Ovary (tissue), 9 donors: ENCODE measurements around the gene GRIN3B. TPM values are rescaled to one million over a fixed set of nuclear protein-coding genes. Genes with fewer than 3 reads are reported as not detected.

Experiments used
- DNase-seq, 5 donors: peaks; one replicate each; pipeline ENCODE4 v3.0.0-alpha.2; 2019 to 2020
- H3K27ac ChIP-seq, 2 donors: fragments of 200-600 bp; one replicate each; pipeline versions ENCODE4 v1.5.1 to v1.8.0; 2019 to 2022
- H3K27me3 ChIP-seq: fragments of 200-600 bp; one replicate; pipeline ENCODE4 v1.8.0; 2022
- H3K36me3 ChIP-seq: fragments of 200-600 bp; sonication (generic); one replicate; pipeline ENCODE4 v1.5.1; 2019
- H3K4me1 ChIP-seq: one replicate; pipeline ENCODE4 v1.8.1; 2013; ENCODE audit warnings: mild to moderate bottlenecking, moderate library complexity; ENCODE audit not compliant: insufficient read depth
- H3K4me3 ChIP-seq: fragments of 200-600 bp; sonication (generic); one replicate; pipeline ENCODE4 v1.5.1; 2017
- H3K9me3 ChIP-seq, 2 donors: fragments of 200-600 bp in 1 of 2; sonication (generic) in 1 of 2; one replicate each; pipeline versions ENCODE4 v1.5.1 to v1.8.1; 2013 to 2019; ENCODE audit warnings: mild to moderate bottlenecking in 1 of 2, moderate library complexity in 1 of 2
- CTCF ChIP-seq, 3 donors: fragments of 450-650 bp in 2 of 3; fragments of 200-600 bp in 1 of 3; IDR thresholded peaks; one replicate each; pipeline versions ENCODE4 v1.5.1 to v1.8.0; 2016 to 2022; ENCODE audit warnings: antibody characterized with exemption in 3 of 3, mild to moderate bottlenecking in 1 of 3
- EP300 ChIP-seq: sonication (generic); formaldehyde crosslinking; IDR thresholded peaks from one replicate; pipeline ENCODE4 v1.6.1; 2017; ENCODE audit warnings: antibody characterized with exemption
- POLR2A ChIP-seq: fragments of 450-650 bp; IDR thresholded peaks from one replicate; pipeline ENCODE4 v1.6.1; 2017; ENCODE audit warnings: antibody characterized with exemption, mild to moderate bottlenecking, moderate library complexity
- WGBS, 3 donors: extraction: QIAGEN DNeasy Blood & Tissue Kit in 1 of 3; methylation state at CpG; one replicate each; pipeline versions ENCODE4 v1.1.5 to v1.1.7; 2013 to 2017; 5-methylcytosine and 5-hydroxymethylcytosine counted together
- intact Hi-C, 4 donors: fragments of 100-400 bp; cut with DNase I; formaldehyde crosslinking; loops; one replicate each; pipeline versions ENCODE4 v1.11.0 to v1.15.1; 2022 to 2023
- polyA plus RNA-seq, 2 donors: library from polyadenylated mRNA; stranded (reverse); fragments of 200-250 nt in 1 of 2; fragments of 350-450 nt in 1 of 2; fragmentation: Illumina TruSeq in 1 of 2; extraction: RNeasy Lipid Tissue Mini Kit (QIAGEN cat#74804) in 1 of 2; gene quantifications; one replicate each; pipeline ENCODE4 v1.2.3, GENCODE V29; 2013 to 2014
- total RNA-seq, 7 donors: library from RNA; depleted of rRNA in 2 of 7; stranded (reverse); fragments of >200 nt in 2 of 7; fragmentation: NEBNext Ultra II Directional in 3 of 7; extraction: Animal tissue kit (Norgen Biotek cat#: 25700) in 3 of 7; gene quantifications; one replicate each; pipeline versions ENCODE4 v1.1.0 to v1.2.4, GENCODE V29; 2016 to 2023
- donor health status: DM: no; HTN: no; CAD: no; lungs with moderate emphysema.
- donor health status: DM: no; HTN: no; CAD: no.
- donor health status: Bipolar disorder and iron deficiency.
- donor health status: DM: yes; HTN: yes; CAD: no.
- donor health status: DM: no; HTN: no; CAD: no.
- donor health status: DM: yes; HTN: yes; CAD: no.

Gene GRIN3B
- total and polyA plus RNA-seq, 9 donors: 0.07 to 7.4 (median 0.28) TPM; not detected in 3

- Histone ChIP-seq H3K36me3 (no peaks in the 10 kb centered on the region), H3K27ac (no peak overlapping the region), H3K27me3 (no peaks in the 10 kb centered on the region), H3K4me3 (no peak overlapping the region), H3K9me3 (peaks cover 0 to 3% of the 10 kb centered on the region in 2 donors), H3K4me1 (no peaks in the 10 kb centered on the region)
- WGBS, 3 donors: 67 to 77% (median 72%) methylated on average over 28 to 29 of the region's 29 CpGs
- intact Hi-C loops: no loop called here
- TF ChIP-seq EP300 (no peak), CTCF (IDR thresholded peaks at IDR 0.05) (no peak), POLR2A (no peak)
- no peak for DNase-seq
Measured at GRCh38 chr19:973726-974563, 26.3 kb upstream of the GRIN3B start.

GRCh38 chr19:974564-975257 is 25.5 kb upstream of the GRIN3B start:
- intact Hi-C loops: no loop called here
- TF ChIP-seq POLR2A (no peak), CTCF (IDR thresholded peaks at IDR 0.05) (no peak), EP300 (no peak)
- peaks cover 0 to 3% of the 10 kb centered on the region in 2 donors for H3K9me3 ChIP-seq
- WGBS, 3 donors: 70 to 79% (median 73%) methylated on average over 35 to 37 of the region's 37 CpGs
- H3K36me3 ChIP-seq: no peaks in the 10 kb centered on the region
- no peak overlapping the region for H3K4me3 ChIP-seq
- H3K27ac ChIP-seq: no peak overlapping the region
- H3K27me3 ChIP-seq: no peaks in the 10 kb centered on the region
- DNase-seq: no peak
- H3K4me1 ChIP-seq: no peaks in the 10 kb centered on the region

- TF ChIP-seq CTCF (IDR thresholded peaks at IDR 0.05) (no peak), EP300 (no peak), POLR2A (no peak)
Measured at GRCh38 chr19:976476-976875, 23.7 kb upstream of the GRIN3B start.

GRCh38 chr19:977058-977464 is 23.2 kb upstream of the GRIN3B start:
- H3K27me3 ChIP-seq: no peaks in the 10 kb centered on the region
- no peaks in the 10 kb centered on the region for H3K36me3 ChIP-seq
- TF ChIP-seq EP300: no peak
- intact Hi-C loops: no loop called here
- no peak overlapping the region for H3K27ac ChIP-seq
- 76 to 85% (median 76%) methylated on average over 20 to 24 of the region's 24 CpGs for WGBS, 3 donors
- peak in 1 of 5 donors; percentile 28 for DNase-seq
- H3K9me3 ChIP-seq: no peaks in the 10 kb centered on the region
- no peak overlapping the region for H3K4me3 ChIP-seq
- no peaks in the 10 kb centered on the region for H3K4me1 ChIP-seq

More at GRCh38 chr19:976476-976875, 23.7 kb upstream of the GRIN3B start:
- Histone ChIP-seq H3K4me3 (no peak overlapping the region), H3K27me3 (no peaks in the 10 kb centered on the region), H3K4me1 (no peaks in the 10 kb centered on the region), H3K27ac (no peak overlapping the region), H3K36me3 (no peaks in the 10 kb centered on the region), H3K9me3 (no peaks in the 10 kb centered on the region)
- 79 to 83% (median 81%) methylated on average over 10 of the region's 10 CpGs for WGBS, 3 donors
- peak in 1 of 5 donors; percentile 27 for DNase-seq
- intact Hi-C loops: no loop called here
